Kidney (tissue), 2 donors: ENCODE measurements around the gene PCYT1B. TPM values are rescaled to one million over a fixed set of nuclear protein-coding genes. Genes with fewer than 3 reads are reported as not detected.

Source experiments
- polyA plus RNA-seq: library from polyadenylated mRNA; stranded (reverse); fragments of 350-450 nt; fragmentation: Illumina TruSeq; extraction: RNeasy Lipid Tissue Mini Kit (QIAGEN cat#74804); gene quantifications from one replicate; pipeline ENCODE4 v1.2.3, GENCODE V29; 2014; ENCODE audit warnings: low read depth, low replicate concordance; ENCODE audit not compliant: insufficient read depth
- total RNA-seq: library from RNA; stranded (reverse); fragmentation: NEBNext Ultra II Directional; extraction: Animal tissue kit (Norgen Biotek cat#: 25700); gene quantifications from one replicate; pipeline ENCODE4 v1.2.1, GENCODE V29; 2021
- donor health status: DM: yes; HTN: yes; CAD: no.

Gene PCYT1B
- total and polyA plus RNA-seq, 2 donors from 2014 or later = 0.13 to 0.26 TPM

Other genes with a start within 250 kb of the PCYT1B start
- gene PDK3, start 182.1 kb downstream of the PCYT1B start, total RNA-seq = 17.0 TPM
- gene PDK3, start 182.1 kb downstream of the PCYT1B start, polyA plus RNA-seq = 8.8 TPM
- gene POLA1, start 46.6 kb upstream of the PCYT1B start, total RNA-seq = 9.7 TPM
- gene POLA1, start 46.6 kb upstream of the PCYT1B start, polyA plus RNA-seq = 2.2 TPM